Right lobe of liver (tissue), 6 donors: ENCODE data around the gene CRIM1. TPM values are rescaled to one million over a fixed set of nuclear protein-coding genes. Genes with fewer than 3 reads are reported as not detected.

ENCODE experiments used
- ATAC-seq, 4 donors: fragments of 200-7000 bp; cut with Tn5 transposase; one replicate each; pipeline ENCODE4 v1.9.1; 2020; ENCODE audit warnings: mild to moderate bottlenecking in 4 of 4, moderate library complexity in 4 of 4
- DNase-seq, 3 donors: peaks; one replicate each; pipeline ENCODE4 v3.0.0-alpha.2; 2020
- H3K27ac ChIP-seq, 3 donors: fragments of 200-600 bp; one replicate each; pipeline ENCODE4 v1.8.0; 2022
- H3K27me3 ChIP-seq, 2 donors: fragments of 200-600 bp; one replicate each; pipeline ENCODE4 v1.8.0; 2022
- H3K36me3 ChIP-seq, 4 donors: fragments of 200-600 bp; sonication (generic) in 1 of 4; one replicate each; pipeline versions ENCODE4 v1.5.1 to v1.8.0; 2017 to 2022; ENCODE audit warnings: control low read depth in 1 of 4
- H3K4me1 ChIP-seq, 4 donors: fragments of 200-600 bp; sonication (generic) in 1 of 4; one replicate each; pipeline versions ENCODE4 v1.5.1 to v1.8.0; 2017 to 2022; ENCODE audit warnings: control low read depth in 1 of 4
- H3K4me3 ChIP-seq, 3 donors: fragments of 200-600 bp; one replicate each; pipeline ENCODE4 v1.8.0; 2022
- H3K9me3 ChIP-seq, 4 donors: fragments of 200-600 bp; sonication (generic) in 1 of 4; one replicate each; pipeline versions ENCODE4 v1.5.1 to v1.8.0; 2017 to 2022; ENCODE audit warnings: control low read depth in 1 of 4
- POLR2A ChIP-seq: fragments of 450-650 bp; IDR thresholded peaks from one replicate; pipeline ENCODE4 v1.6.1; 2017; ENCODE audit warnings: antibody characterized with exemption, mild to moderate bottlenecking
- WGBS: methylation state at CpG from one replicate; pipeline ENCODE4 v1.1.6; 2018; ENCODE audit warnings: low coverage, low lambda C conversion rate; ENCODE audit not compliant: insufficient coverage; ENCODE audit errors: missing lambda C conversion rate; 5-methylcytosine and 5-hydroxymethylcytosine counted together
- intact Hi-C, 2 donors: fragments of 100-400 bp; cut with DNase I; formaldehyde crosslinking; loops; one replicate each; pipeline versions ENCODE4 v1.11.2 to v1.14.1; 2022
- total RNA-seq, 6 experiments: library from RNA; depleted of rRNA in 2 of 6; stranded (reverse); fragments of >200 nt in 2 of 6; fragmentation: NEBNext Ultra II Directional in 3 of 6; extraction: Animal tissue kit (Norgen Biotek cat#: 25700) in 3 of 6; gene quantifications; one replicate each; pipeline versions ENCODE4 v1.1.0 to v1.2.4, GENCODE V29; 2016 to 2023
- TF ChIP-seq, protein P1 (sequence below), 4 donors: fragments of 200-600 bp in 3 of 4; fragments of 450-650 bp in 1 of 4; IDR thresholded peaks; one replicate each; pipeline versions ENCODE4 v1.5.1 to v1.8.0; 2016 to 2022; ENCODE audit warnings: antibody characterized with exemption in 4 of 4, mild to moderate bottlenecking in 2 of 4
- donor health status: DM: no; HTN: yes; CAD: no.
- donor health status: DM: no; HTN: no; CAD: no.
- donor health status: DM: no; HTN: no; CAD: no.
- donor health status: DM: no; HTN: yes; CAD: no.
- donor health status: DM: no; HTN: yes; CAD: no.

Gene CRIM1
- total RNA-seq, 6 experiments from 2014 or later, result 4.2 to 30.5 (median 16.7) TPM

DNA sequence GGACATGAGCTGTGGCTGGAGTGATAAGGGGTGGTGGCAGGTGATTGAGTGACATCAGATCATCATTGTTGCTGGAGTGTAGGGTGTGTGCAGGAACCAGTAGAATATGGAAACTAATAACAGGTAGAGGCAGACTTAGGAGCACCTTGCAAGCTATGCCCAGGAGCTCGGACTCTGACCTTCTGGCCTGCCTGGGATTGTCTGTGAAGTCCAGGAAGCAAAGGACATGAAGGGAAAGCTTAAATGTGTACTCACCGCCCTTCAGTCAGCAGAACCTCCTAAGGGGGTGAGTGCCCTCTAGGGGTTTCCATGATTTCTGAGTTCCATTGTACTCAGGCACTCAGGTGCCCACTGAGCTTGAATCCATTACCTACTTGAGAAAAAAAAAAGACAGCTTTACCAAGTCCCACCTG, 104.2 kb downstream of the CRIM1 start:
- H3K27me3 ChIP-seq, result no peaks in the 10 kb centered on the region
- ATAC-seq (peak; percentile 51 to 63 (median 56)), DNase-seq (no peak)
- H3K4me3 ChIP-seq, result no peak overlapping the region
- intact Hi-C loops, result no loop called here
- WGBS, result 14% methylated on average over 1 of the region's 2 CpGs
- H3K9me3 ChIP-seq, result no peaks in the 10 kb centered on the region
- TF ChIP-seq POLR2A, result no peak
- TF ChIP-seq, protein P1, sequence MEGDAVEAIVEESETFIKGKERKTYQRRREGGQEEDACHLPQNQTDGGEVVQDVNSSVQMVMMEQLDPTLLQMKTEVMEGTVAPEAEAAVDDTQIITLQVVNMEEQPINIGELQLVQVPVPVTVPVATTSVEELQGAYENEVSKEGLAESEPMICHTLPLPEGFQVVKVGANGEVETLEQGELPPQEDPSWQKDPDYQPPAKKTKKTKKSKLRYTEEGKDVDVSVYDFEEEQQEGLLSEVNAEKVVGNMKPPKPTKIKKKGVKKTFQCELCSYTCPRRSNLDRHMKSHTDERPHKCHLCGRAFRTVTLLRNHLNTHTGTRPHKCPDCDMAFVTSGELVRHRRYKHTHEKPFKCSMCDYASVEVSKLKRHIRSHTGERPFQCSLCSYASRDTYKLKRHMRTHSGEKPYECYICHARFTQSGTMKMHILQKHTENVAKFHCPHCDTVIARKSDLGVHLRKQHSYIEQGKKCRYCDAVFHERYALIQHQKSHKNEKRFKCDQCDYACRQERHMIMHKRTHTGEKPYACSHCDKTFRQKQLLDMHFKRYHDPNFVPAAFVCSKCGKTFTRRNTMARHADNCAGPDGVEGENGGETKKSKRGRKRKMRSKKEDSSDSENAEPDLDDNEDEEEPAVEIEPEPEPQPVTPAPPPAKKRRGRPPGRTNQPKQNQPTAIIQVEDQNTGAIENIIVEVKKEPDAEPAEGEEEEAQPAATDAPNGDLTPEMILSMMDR (IDR thresholded peaks at IDR 0.05), result peak in 3 of 4 donors; percentile 24 to 27 (median 26)
- H3K27ac ChIP-seq, result no peak overlapping the region
- no peaks in the 10 kb centered on the region for H3K36me3 ChIP-seq
- no peaks in the 10 kb centered on the region for H3K4me1 ChIP-seq

DNA sequence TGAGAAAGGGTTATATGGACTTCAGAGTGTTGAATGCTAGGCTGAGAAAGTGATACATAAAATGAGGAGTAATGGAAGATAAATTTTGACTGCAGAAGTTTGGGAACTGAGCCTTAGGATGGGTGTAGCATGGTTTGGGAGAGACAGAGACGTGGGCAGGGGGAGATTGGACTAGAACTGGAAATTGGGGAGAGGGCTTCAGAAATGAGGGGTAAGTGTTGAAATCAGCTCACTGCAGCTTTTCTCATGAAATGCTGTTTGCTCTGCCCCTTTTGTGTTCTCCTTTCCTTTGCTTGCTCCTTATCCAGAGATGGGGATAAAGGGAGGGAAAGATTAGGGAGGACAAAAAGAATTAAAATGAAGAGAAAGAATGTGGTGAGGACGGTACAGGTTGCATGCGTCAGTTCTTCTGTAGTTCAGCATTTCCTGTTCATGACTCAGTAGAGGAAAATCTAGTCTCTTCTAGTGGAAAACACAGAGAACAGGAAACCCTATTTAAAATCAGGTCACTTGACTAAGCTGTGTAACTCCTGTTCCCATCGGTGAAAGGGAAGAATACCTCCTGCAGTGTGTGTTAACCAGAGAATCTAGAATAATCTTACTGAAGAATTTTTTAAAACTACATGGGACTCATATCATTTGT, 105.6 kb downstream of the CRIM1 start:
- H3K4me1 ChIP-seq, result no peaks in the 10 kb centered on the region
- WGBS, result 19% methylated on average over 4 of the region's 4 CpGs
- no peak overlapping the region for H3K4me3 ChIP-seq
- H3K36me3 ChIP-seq, result no peaks in the 10 kb centered on the region
- TF ChIP-seq, protein P1 (IDR thresholded peaks at IDR 0.05), result no peak
- no peak for TF ChIP-seq POLR2A
- peak overlapping the region in 2 of 3 donors; percentile 7 to 20 for H3K27ac ChIP-seq
- DNase-seq (no peak), ATAC-seq (peak; percentile 50 to 78 (median 73))
- H3K9me3 ChIP-seq, result no peaks in the 10 kb centered on the region
- intact Hi-C loops, result no loop called here
- no peaks in the 10 kb centered on the region for H3K27me3 ChIP-seq

DNA sequence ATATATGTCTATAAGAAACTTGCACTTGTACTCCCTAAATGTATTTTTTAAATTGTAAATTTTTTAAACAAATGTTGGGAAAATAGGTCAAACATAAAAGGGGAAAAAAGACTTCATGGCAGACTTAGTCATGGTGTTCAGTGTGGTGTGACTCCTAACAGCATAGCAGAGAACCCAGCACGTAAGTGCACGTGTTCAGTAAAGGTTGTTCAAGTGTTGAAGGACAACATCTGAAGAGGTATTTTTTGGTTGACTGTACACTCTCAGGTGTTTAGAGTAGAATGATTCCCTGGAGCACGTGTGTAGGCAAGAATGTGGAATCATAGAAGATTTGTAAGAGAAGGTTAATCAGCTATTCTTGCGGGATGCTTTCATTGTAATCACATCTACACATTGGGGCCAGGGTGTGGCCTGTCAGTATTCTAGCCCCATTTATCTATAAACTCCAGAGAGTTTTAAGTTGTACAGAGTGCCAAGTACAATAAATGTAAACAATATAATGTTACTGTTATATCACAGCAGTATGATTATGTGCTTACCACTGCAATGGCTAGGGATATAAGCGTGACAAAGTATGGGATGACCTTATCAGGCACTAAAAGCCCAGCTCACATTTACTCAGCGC, 106.8 kb downstream of the CRIM1 start:
- intact Hi-C loops, result no loop called here
- peaks cover 0 to 1% (median 0%) of the 10 kb centered on the region in 4 donors for H3K36me3 ChIP-seq
- H3K27me3 ChIP-seq, result no peaks in the 10 kb centered on the region
- H3K4me3 ChIP-seq, result no peak overlapping the region
- ATAC-seq (no peak), DNase-seq (no peak)
- no peak for TF ChIP-seq POLR2A
- TF ChIP-seq, protein P1 (IDR thresholded peaks at IDR 0.05), result no peak
- no peak overlapping the region for H3K27ac ChIP-seq
- H3K4me1 ChIP-seq, result no peaks in the 10 kb centered on the region
- 80% methylated on average over 6 of the region's 6 CpGs for WGBS
- H3K9me3 ChIP-seq, result no peaks in the 10 kb centered on the region

DNA sequence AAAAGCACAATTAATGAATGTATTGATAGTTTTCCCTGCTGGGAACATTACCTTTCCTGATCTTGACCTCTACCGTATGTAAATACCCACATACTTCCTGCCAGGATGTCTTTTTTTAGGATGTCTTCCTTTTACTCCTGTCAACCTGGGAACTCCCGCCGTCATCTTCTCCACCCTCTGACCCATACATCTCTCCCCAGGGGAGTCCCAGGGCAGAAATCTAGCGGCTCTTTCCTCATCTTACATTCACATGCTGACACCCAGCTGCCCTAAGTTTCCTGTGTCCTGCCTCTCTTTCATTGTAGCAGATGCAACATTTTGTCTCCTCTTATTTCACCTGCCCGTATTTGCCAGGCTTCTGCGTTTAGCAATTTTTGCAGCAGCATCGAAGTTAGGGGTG, 107.8 kb downstream of the CRIM1 start:
- intact Hi-C loops, result no loop called here
- H3K4me3 ChIP-seq, result no peak overlapping the region
- no peaks in the 10 kb centered on the region for H3K9me3 ChIP-seq
- no peaks in the 10 kb centered on the region for H3K27me3 ChIP-seq
- H3K27ac ChIP-seq, result no peak overlapping the region
- H3K36me3 ChIP-seq, result peaks cover 0 to 1% (median 0%) of the 10 kb centered on the region in 4 donors
- H3K4me1 ChIP-seq, result no peaks in the 10 kb centered on the region
- TF ChIP-seq POLR2A, result no peak
- TF ChIP-seq, protein P1 (IDR thresholded peaks at IDR 0.05), result no peak
- WGBS, result 58% methylated on average over 7 of the region's 7 CpGs
- DNase-seq, result no peak
- ATAC-seq, result no peak
